ENCODE data around the gene C2CD2L. TPM values are rescaled to one million over a fixed set of nuclear protein-coding genes. Genes with fewer than 3 reads are reported as not detected.
"Not testable (repeated sequence)": the region's sequence is repeated elsewhere in the genome, so short reads cannot be mapped to it uniquely, and the experiment has no call there.

Gene C2CD2L
- total RNA-seq, 2 experiments from 2014 or later, result 14.2 to 17.7 TPM

GRCh38 chr11:119099711-119100110, 7.4 kb upstream of the C2CD2L start:
- ChIA-PET POLR2A (interaction anchor here (0.7 to 1.2 kb wide), 2 partner anchors 8 to 16 kb away, joined by 3 read pairs; no protein-coding TSS in a partner anchor), CTCF (interaction anchor here (0.6 to 2.0 kb wide), 3 partner anchors 9 to 21 kb away, joined by 3 to 7 read pairs (median 6); partner anchors contain the start of gene HINFP)
- peak overlapping the region; percentile 91 for H3K4me3 Mint-ChIP-seq
- peaks cover 38% of the 10 kb centered on the region for H3K4me1 Mint-ChIP-seq (ENCODE audit: low read depth)
- DNase-seq (no peak), ATAC-seq (no peak)
- no peak for TF ChIP-seq CTCF (IDR thresholded peaks at IDR 0.05)
- intact Hi-C loops (cut with micrococcal nuclease), result no loop called here
- no peaks in the 10 kb centered on the region for H3K9me3 Mint-ChIP-seq
- H3K27ac Mint-ChIP-seq, result no peak overlapping the region
- H3K27me3 Mint-ChIP-seq, result peaks cover 1% of the 10 kb centered on the region
- H3K36me3 Mint-ChIP-seq (ENCODE audit: low read depth), result peaks cover 46% of the 10 kb centered on the region

- ATAC-seq (no peak), DNase-seq (no peak)
- H3K27me3 Mint-ChIP-seq, result peaks cover under 1% of the 10 kb centered on the region
- peak; percentile 46 for TF ChIP-seq CTCF (IDR thresholded peaks at IDR 0.05)
- peak overlapping the region; percentile 97 for H3K27ac Mint-ChIP-seq
- intact Hi-C loops (cut with micrococcal nuclease), result no loop called here
- peak overlapping the region; percentile 91 for H3K4me3 Mint-ChIP-seq
- ChIA-PET CTCF (interaction anchor here (1.9 kb wide), 1 partner anchor 8 kb away, joined by 6 read pairs; no protein-coding TSS in a partner anchor), POLR2A (interaction anchor here (0.7 to 1.2 kb wide), 2 partner anchors 9 to 15 kb away, joined by 3 read pairs; no protein-coding TSS in a partner anchor)
- H3K36me3 Mint-ChIP-seq (ENCODE audit: low read depth), result peaks cover 39% of the 10 kb centered on the region
- peaks cover 38% of the 10 kb centered on the region for H3K4me1 Mint-ChIP-seq (ENCODE audit: low read depth)
- H3K9me3 Mint-ChIP-seq, result no peaks in the 10 kb centered on the region
Measured at GRCh38 chr11:119100246-119100970, 6.7 kb upstream of the C2CD2L start.

- POLR2A ChIA-PET, result interaction anchor here (0.8 to 2.3 kb wide), 7 partner anchors 8 to 83 kb away, joined by 3 to 20 read pairs (median 5); partner anchors contain the start of genes HMBS, RPS25, TRAPPC4 and VPS11
- peak overlapping the region; percentile 97 for H3K27ac Mint-ChIP-seq
- no peak for TF ChIP-seq CTCF (IDR thresholded peaks at IDR 0.05)
- H3K9me3 Mint-ChIP-seq, result no peaks in the 10 kb centered on the region
- ATAC-seq (peak; percentile 12), DNase-seq (no peak)
- H3K4me1 Mint-ChIP-seq (ENCODE audit: low read depth), result peaks cover 33% of the 10 kb centered on the region
- no peaks in the 10 kb centered on the region for H3K27me3 Mint-ChIP-seq
- intact Hi-C loops (cut with micrococcal nuclease), result no loop called here
- H3K4me3 Mint-ChIP-seq, result peak overlapping the region; percentile 91
- CTCF ChIA-PET, result interaction anchor here (1.0 to 1.9 kb wide), 4 partner anchors 16 to 222 kb away, joined by 3 to 12 read pairs (median 5); partner anchors contain the start of genes HMBS and VPS11
- peaks cover 37% of the 10 kb centered on the region for H3K36me3 Mint-ChIP-seq (ENCODE audit: low read depth)
Measured at GRCh38 chr11:119100994-119101758, 6.0 kb upstream of the C2CD2L start.

- no peak for TF ChIP-seq CTCF (IDR thresholded peaks at IDR 0.05)
- CTCF ChIA-PET, result interaction anchor here (0.9 to 1.9 kb wide), 8 partner anchors 16 to 221 kb away, joined by 3 to 12 read pairs (median 4); partner anchors contain the start of genes CBL, HMBS and VPS11
- intact Hi-C loops (cut with micrococcal nuclease), result no loop called here
- Mint-ChIP-seq H3K9me3 (no peaks in the 10 kb centered on the region), H3K4me1 (ENCODE audit: low read depth) (peaks cover 33% of the 10 kb centered on the region), H3K27me3 (no peaks in the 10 kb centered on the region), H3K27ac (peak within 1 kb of the TSS; percentile 97), H3K36me3 (ENCODE audit: low read depth) (peaks cover 30% of the 10 kb centered on the region), H3K4me3 (peak within 1 kb of the TSS; percentile 91)
- DNase-seq (peak; percentile 93), ATAC-seq (peak; percentile 82)
- POLR2A ChIA-PET, result interaction anchor here (0.8 to 2.3 kb wide), 14 partner anchors 9 to 220 kb away, joined by 3 to 20 read pairs (median 4); partner anchors contain the start of genes HMBS, HYOU1, RPS25 and TRAPPC4
Measured at GRCh38 chr11:119101759-119102423, 5.3 kb upstream of the C2CD2L start, which contains the start of gene DPAGT1. DPAGT1 (minus strand) TSS chr11:119101853; CDS start chr11:119101655, 198 bp downstream.

- H3K9me3 Mint-ChIP-seq; intact Hi-C loops (cut with micrococcal nuclease); ATAC-seq; DNase-seq; H3K27me3 Mint-ChIP-seq: not testable (repeated sequence)
- H3K36me3 Mint-ChIP-seq (ENCODE audit: low read depth), result peaks cover 19% of the 10 kb centered on the region
- POLR2A ChIA-PET, result interaction anchor here (1.0 to 2.3 kb wide), 5 partner anchors 10 to 219 kb away, joined by 3 to 20 read pairs (median 10); partner anchors contain the start of genes HMBS, HYOU1 and VPS11
- CTCF ChIA-PET, result interaction anchor here (0.9 to 1.6 kb wide), 3 partner anchors 12 to 15 kb away, joined by 3 to 4 read pairs (median 3); no protein-coding TSS in a partner anchor
- peak overlapping the region; percentile 97 for H3K27ac Mint-ChIP-seq
- H3K4me1 Mint-ChIP-seq (ENCODE audit: low read depth), result peaks cover 32% of the 10 kb centered on the region
- peak overlapping the region; percentile 91 for H3K4me3 Mint-ChIP-seq
Measured at GRCh38 chr11:119103161-119103664, 3.9 kb upstream of the C2CD2L start.

Measured in activated CD8-positive, alpha-beta T cell treated with anti-CD3 and anti-CD28 coated beads for 36 hours (primary cell).